SK-N-SH treated with all-trans-retinoic acid at 6 μM for 48 hours (cell line): ENCODE results near the gene GRM4.
A peak's percentile ranks its signal among the peaks of the same experiment; 100 is the strongest.

ENCODE experiments used
- ATAC-seq: fragments of 200-7000 bp; cut with Tn5 transposase; 3 replicates; pipeline ENCODE4 v1.9.1; 2020; ENCODE audit warnings: mild to moderate bottlenecking, moderate library complexity
- BACH2 ChIP-seq: fragments of 250-450 bp; sonication (Bioruptor Pico); IDR thresholded peaks from 2 replicates; pipeline ENCODE4 v1.9.0; 2021; ENCODE audit warnings: mild to moderate bottlenecking, borderline replicate concordance
- CREB5 ChIP-seq: fragments of 250-450 bp; sonication (Bioruptor Pico); IDR thresholded peaks from 2 replicates; pipeline ENCODE4 v1.5.1; 2020; ENCODE audit warnings: low read depth, mild to moderate bottlenecking, moderate library complexity
- CSDC2 ChIP-seq: fragments of 250-450 bp; sonication (Bioruptor Pico); IDR thresholded peaks from 2 replicates; pipeline ENCODE4 v1.5.0; 2020; ENCODE audit warnings: mild to moderate bottlenecking, moderate library complexity
- CSRNP3 ChIP-seq: fragments of 250-450 bp; sonication (Bioruptor Pico); IDR thresholded peaks from 2 replicates; pipeline ENCODE4 v1.5.1; 2021; ENCODE audit warnings: mild to moderate bottlenecking, moderate library complexity
- ISL1 ChIP-seq: fragments of 250-450 bp; sonication (Bioruptor Pico); IDR thresholded peaks from 2 replicates; pipeline ENCODE4 v2.1.2; 2022; ENCODE audit warnings: mild to moderate bottlenecking, moderate library complexity
- PATZ1 ChIP-seq: fragments of 250-450 bp; sonication (Bioruptor Pico); IDR thresholded peaks from 2 replicates; pipeline ENCODE4 v1.8.0; 2020; ENCODE audit warnings: mild to moderate bottlenecking, moderate library complexity, borderline replicate concordance
- POU6F1 ChIP-seq: fragments of 250-450 bp; sonication (Bioruptor Pico); IDR thresholded peaks from 2 replicates; pipeline ENCODE4 v1.8.0; 2021; ENCODE audit warnings: low read depth, mild to moderate bottlenecking, moderate library complexity, borderline replicate concordance
- PPARA ChIP-seq: fragments of 250-450 bp; sonication (Bioruptor Pico); IDR thresholded peaks from 2 replicates; pipeline ENCODE4 v1.5.0; 2020; ENCODE audit warnings: mild to moderate bottlenecking, borderline replicate concordance
- SNAI2 ChIP-seq: fragments of 250-450 bp; sonication (Bioruptor Pico); IDR thresholded peaks from 2 replicates; pipeline ENCODE4 v1.5.0; 2020; ENCODE audit warnings: mild to moderate bottlenecking, moderate library complexity
- TOX ChIP-seq: fragments of 250-450 bp; sonication (Bioruptor Pico); IDR thresholded peaks from 2 replicates; pipeline ENCODE4 v1.8.0; 2021; ENCODE audit warnings: mild to moderate bottlenecking, moderate library complexity, borderline replicate concordance
- TSHZ2 ChIP-seq: fragments of 250-450 bp; sonication (Bioruptor Pico); IDR thresholded peaks from 2 replicates; pipeline ENCODE4 v1.5.0; 2020; ENCODE audit warnings: mild to moderate bottlenecking, moderate library complexity
- ZC3H10 ChIP-seq: fragments of 250-450 bp; sonication (Bioruptor Pico); IDR thresholded peaks from 2 replicates; pipeline ENCODE4 v1.5.1; 2021; ENCODE audit warnings: mild to moderate bottlenecking, moderate library complexity
- ZFP3 ChIP-seq: fragments of 250-450 bp; sonication (Bioruptor Pico); IDR thresholded peaks from 2 replicates; pipeline ENCODE4 v1.5.0; 2020; ENCODE audit warnings: mild to moderate bottlenecking, moderate library complexity
- ZFP30 ChIP-seq: fragments of 450-650 bp; formaldehyde crosslinking; IDR thresholded peaks from 2 replicates; pipeline ENCODE4 v1.5.0; 2022; ENCODE audit warnings: mild to moderate bottlenecking, moderate library complexity
- ZNF70 ChIP-seq: fragments of 450-650 bp; formaldehyde crosslinking; IDR thresholded peaks from 2 replicates; pipeline ENCODE4 v1.5.0; 2020; ENCODE audit warnings: mild to moderate bottlenecking, moderate library complexity
- ZNF8 ChIP-seq: fragments of 450-650 bp; formaldehyde crosslinking; IDR thresholded peaks from 2 replicates; pipeline ENCODE4 v1.5.0; 2020; ENCODE audit warnings: mild to moderate bottlenecking, moderate library complexity

Gene GRM4

GRCh38 chr6:34146801-34147592 lies 1.1 kb upstream of the GRM4 start:
- TF ChIP-seq TOX (CRISPR knock-in tag) (no peak), SNAI2 (CRISPR knock-in tag) (no peak), POU6F1 (CRISPR knock-in tag) (no peak), ZFP3 (CRISPR knock-in tag) (no peak)
- no peak for ATAC-seq

- peak; percentile 65 for ATAC-seq
- TF ChIP-seq PPARA (no peak), CSDC2 (CRISPR knock-in tag) (no peak), ZC3H10 (CRISPR knock-in tag) (no peak), CREB5 (CRISPR knock-in tag) (no peak), CSRNP3 (CRISPR knock-in tag) (no peak), ZFP30 (CRISPR knock-in tag) (no peak), ZNF70 (no peak), BACH2 (CRISPR knock-in tag) (no peak), PATZ1 (CRISPR knock-in tag) (no peak)
- TF ChIP-seq, all 23 proteins: peak for 0
These were observed 496 bp downstream of the GRM4 start for GRCh38 chr6:34145161-34146020.

- ATAC-seq, result no peak
- TF ChIP-seq PPARA, result no peak
- TF ChIP-seq, all 23 proteins: peak for 0
These were observed 1.2 kb downstream of the GRM4 start for GRCh38 chr6:34144581-34145160.

GRCh38 chr6:34143884-34144580 lies 1.9 kb downstream of the GRM4 start:
- peak; percentile 30; the same call in 2 of the 3 replicates for ATAC-seq
- TF ChIP-seq PATZ1 (CRISPR knock-in tag) (no peak), ZNF8 (CRISPR knock-in tag) (no peak), ISL1 (no peak), POU6F1 (CRISPR knock-in tag) (no peak), PPARA (no peak), CREB5 (CRISPR knock-in tag) (no peak), ZFP30 (CRISPR knock-in tag) (no peak), TSHZ2 (CRISPR knock-in tag) (no peak), TOX (CRISPR knock-in tag) (no peak)
